IPS-18c (cell line): ENCODE data around the gene PRKAG3.
A peak's percentile ranks its signal among the peaks of the same experiment; 100 is the strongest.

ENCODE experiments used
- H3K4me3 ChIP-seq: 2 replicates; pipeline ENCODE4 v1.7.0; 2013; ENCODE audit warnings: low read depth, mild to moderate bottlenecking, low read length, moderate library complexity; ENCODE audit not compliant: insufficient read depth
- H3K9me3 ChIP-seq: one replicate; pipeline ENCODE4 v1.6.1; 2013; ENCODE audit warnings: mild to moderate bottlenecking, low read length, moderate library complexity; ENCODE audit not compliant: control insufficient read depth, insufficient read depth

Gene PRKAG3

GRCh38 chr2:218831378-218831990, at the start of gene PRKAG3:
Gene PRKAG3, minus strand, starts transcription at chr2:218831803.
- H3K4me3 ChIP-seq, result no peak within 1 kb of the TSS
- no peaks in the 10 kb centered on the region for H3K9me3 ChIP-seq

GRCh38 chr2:218880859-218881594, 49.4 kb upstream of the PRKAG3 start:
- no peak overlapping the region for H3K4me3 ChIP-seq

GRCh38 chr2:218880102-218880858, 48.7 kb upstream of the PRKAG3 start, which contains the start of gene WNT10A:
Gene WNT10A, plus strand, starts transcription at chr2:218880852. Its CDS starts 144 bp downstream, at chr2:218880996.
- Histone ChIP-seq H3K9me3 (no peaks in the 10 kb centered on the region), H3K4me3 (peak within 1 kb of the TSS; percentile 43; the same call in 1 of the 2 replicates)

More at GRCh38 chr2:218880859-218881594, 49.4 kb upstream of the PRKAG3 start:
- no peaks in the 10 kb centered on the region for H3K9me3 ChIP-seq

- Histone ChIP-seq H3K4me3 (peak overlapping the region; percentile 43; the same call in 1 of the 2 replicates), H3K9me3 (no peaks in the 10 kb centered on the region)
Observed at GRCh38 chr2:218879776-218880101, 48.1 kb upstream of the PRKAG3 start.

GRCh38 chr2:218878926-218879761, 47.5 kb upstream of the PRKAG3 start:
- H3K4me3 ChIP-seq, result peak overlapping the region; percentile 43
- no peaks in the 10 kb centered on the region for H3K9me3 ChIP-seq

GRCh38 chr2:218878486-218878885, 46.9 kb upstream of the PRKAG3 start:
- Histone ChIP-seq H3K4me3 (no peak overlapping the region), H3K9me3 (no peaks in the 10 kb centered on the region)

- Histone ChIP-seq H3K9me3 (no peaks in the 10 kb centered on the region), H3K4me3 (no peak overlapping the region)
Observed at GRCh38 chr2:218877891-218878290, 46.3 kb upstream of the PRKAG3 start.

GRCh38 chr2:218877331-218877730, 45.7 kb upstream of the PRKAG3 start:
- no peaks in the 10 kb centered on the region for H3K9me3 ChIP-seq
- no peak overlapping the region for H3K4me3 ChIP-seq

GRCh38 chr2:218876562-218877219, 45.1 kb upstream of the PRKAG3 start:
- Histone ChIP-seq H3K4me3 (no peak overlapping the region), H3K9me3 (no peaks in the 10 kb centered on the region)

- Histone ChIP-seq H3K4me3 (no peak overlapping the region), H3K9me3 (no peaks in the 10 kb centered on the region)
Observed at GRCh38 chr2:218875692-218876246, 44.2 kb upstream of the PRKAG3 start.

- Histone ChIP-seq H3K4me3 (peak overlapping the region; percentile 20; the same call in 1 of the 2 replicates), H3K9me3 (no peaks in the 10 kb centered on the region)
Observed at GRCh38 chr2:218873359-218874194, 42.0 kb upstream of the PRKAG3 start.

- Histone ChIP-seq H3K9me3 (no peaks in the 10 kb centered on the region), H3K4me3 (peak overlapping the region; percentile 9; the same call in 1 of the 2 replicates)
Observed at GRCh38 chr2:218872645-218873358, 41.2 kb upstream of the PRKAG3 start.

- Histone ChIP-seq H3K4me3 (no peak overlapping the region; the same call in 1 of the 2 replicates), H3K9me3 (no peaks in the 10 kb centered on the region)
Observed at GRCh38 chr2:218871345-218872302, 40.0 kb upstream of the PRKAG3 start.

GRCh38 chr2:218870984-218871344, 39.4 kb upstream of the PRKAG3 start:
- no peak overlapping the region for H3K4me3 ChIP-seq

More at GRCh38 chr2:218870984-218871344, 39.4 kb upstream of the PRKAG3 start:
- no peaks in the 10 kb centered on the region for H3K9me3 ChIP-seq
